GM12801 (cell line): ENCODE data around the gene PRSS23.

Source experiments
- TF ChIP-seq, protein P1 (sequence below): IDR thresholded peaks from one replicate; pipeline ENCODE4 v1.5.1; 2011; ENCODE audit warnings: control low read depth; ENCODE audit not compliant: insufficient read length; ENCODE audit errors: extremely low read depth

PRSS23 gene

DNA sequence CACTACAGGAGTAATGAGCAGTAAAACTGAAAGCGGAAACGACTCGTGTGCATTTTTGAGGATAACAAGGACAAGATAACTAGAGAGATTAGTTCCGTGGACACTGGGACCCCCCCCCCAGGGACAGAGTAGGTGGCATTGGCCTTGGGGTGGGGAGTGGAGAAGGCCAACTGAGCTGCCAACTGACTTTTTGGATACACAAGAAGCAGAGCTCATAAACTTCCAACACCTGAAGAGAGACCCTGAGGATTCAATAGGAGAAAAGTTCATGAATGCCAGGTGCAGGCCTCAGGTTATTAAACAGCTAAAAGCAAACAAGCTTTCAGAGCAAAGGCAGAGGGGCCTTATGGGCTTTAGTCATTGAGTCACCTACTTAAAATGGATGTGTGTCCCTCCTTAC lies 17.6 kb upstream of the PRSS23 start:
- TF ChIP-seq, protein P1, sequence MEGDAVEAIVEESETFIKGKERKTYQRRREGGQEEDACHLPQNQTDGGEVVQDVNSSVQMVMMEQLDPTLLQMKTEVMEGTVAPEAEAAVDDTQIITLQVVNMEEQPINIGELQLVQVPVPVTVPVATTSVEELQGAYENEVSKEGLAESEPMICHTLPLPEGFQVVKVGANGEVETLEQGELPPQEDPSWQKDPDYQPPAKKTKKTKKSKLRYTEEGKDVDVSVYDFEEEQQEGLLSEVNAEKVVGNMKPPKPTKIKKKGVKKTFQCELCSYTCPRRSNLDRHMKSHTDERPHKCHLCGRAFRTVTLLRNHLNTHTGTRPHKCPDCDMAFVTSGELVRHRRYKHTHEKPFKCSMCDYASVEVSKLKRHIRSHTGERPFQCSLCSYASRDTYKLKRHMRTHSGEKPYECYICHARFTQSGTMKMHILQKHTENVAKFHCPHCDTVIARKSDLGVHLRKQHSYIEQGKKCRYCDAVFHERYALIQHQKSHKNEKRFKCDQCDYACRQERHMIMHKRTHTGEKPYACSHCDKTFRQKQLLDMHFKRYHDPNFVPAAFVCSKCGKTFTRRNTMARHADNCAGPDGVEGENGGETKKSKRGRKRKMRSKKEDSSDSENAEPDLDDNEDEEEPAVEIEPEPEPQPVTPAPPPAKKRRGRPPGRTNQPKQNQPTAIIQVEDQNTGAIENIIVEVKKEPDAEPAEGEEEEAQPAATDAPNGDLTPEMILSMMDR: no peak

DNA sequence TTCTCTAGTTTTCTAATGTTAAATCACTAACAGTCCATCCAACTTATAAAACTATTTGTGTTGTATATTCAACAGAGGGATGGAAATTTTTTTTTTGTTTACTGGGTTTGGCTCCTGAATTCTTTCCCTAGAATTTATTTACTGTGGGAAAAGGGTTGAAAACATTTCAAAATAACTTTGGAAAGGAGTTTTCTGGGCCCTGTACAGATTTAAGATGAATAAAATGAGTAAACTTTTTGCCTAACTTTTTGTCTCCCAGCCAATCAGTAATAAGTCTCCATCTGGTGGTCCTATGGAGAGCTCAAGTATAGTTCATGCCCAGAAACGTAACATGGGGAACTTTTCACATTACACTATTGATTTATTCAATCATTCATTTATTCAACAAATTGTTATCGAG lies 16.7 kb upstream of the PRSS23 start:
- TF ChIP-seq, protein P1: no peak

DNA sequence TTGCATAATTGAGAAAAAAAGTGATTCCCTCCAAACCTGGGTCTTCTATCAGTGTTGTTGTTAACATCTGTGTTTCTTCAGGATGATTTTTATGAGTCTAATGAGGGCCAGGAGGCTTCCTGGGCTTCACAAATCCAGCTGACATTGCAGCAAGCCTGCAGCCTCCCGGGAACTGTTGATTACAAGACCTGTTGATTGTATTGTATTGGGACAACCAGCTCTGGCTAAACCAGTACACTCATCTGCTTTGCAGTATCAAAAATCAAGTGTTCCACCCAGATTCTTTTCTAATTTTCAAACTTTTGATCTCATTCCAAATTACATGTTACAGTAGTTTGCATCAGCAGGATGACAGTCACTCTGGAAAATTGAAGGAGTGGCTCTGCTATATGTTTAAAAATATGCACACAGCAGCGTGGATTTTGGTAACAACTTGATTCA lies 16.1 kb upstream of the PRSS23 start:
- TF ChIP-seq, protein P1: no peak

DNA sequence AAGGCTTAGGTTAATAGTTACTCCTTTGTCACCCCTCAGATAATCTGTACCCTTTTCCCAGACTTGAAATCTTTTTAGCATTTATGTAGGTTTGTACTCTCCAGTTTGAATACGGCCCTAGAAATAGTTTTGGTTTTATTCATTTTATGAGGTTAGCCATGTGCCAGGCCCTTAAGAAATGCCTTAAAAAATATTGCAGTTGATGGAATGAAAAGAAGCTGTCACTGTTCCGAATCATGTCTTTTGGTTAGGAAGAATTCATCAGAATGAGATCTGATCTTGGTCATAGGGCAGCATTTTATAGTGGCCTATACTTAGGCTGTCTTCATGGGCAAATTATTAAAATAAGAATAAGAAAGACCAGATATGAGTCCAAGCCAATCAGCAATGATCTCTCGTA lies 14.8 kb upstream of the PRSS23 start:
- TF ChIP-seq, protein P1: no peak

DNA sequence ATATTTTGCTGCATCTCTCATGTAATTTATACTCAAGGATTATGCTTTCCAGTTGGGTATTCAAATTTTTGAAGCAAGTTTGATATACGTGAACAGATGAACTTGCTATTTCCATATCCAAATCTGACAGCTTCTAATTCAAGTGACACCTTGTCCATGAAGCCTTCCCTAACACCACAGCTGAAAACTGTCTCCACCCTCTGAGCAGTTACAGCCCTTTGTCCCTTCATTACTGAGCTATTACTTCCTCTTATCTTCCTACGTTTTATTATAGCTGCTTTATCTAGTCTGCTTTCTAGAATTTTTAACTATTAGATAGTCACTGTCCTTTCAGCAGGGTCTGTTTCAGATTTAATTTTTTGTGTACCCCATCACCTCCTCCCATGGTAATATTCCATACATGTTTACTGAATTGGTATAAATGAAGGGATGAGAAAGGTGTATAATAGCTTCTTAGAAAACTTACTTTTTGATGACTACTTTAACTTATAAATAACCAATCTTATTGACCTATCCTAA lies 13.3 kb upstream of the PRSS23 start:
- TF ChIP-seq, protein P1: no peak

DNA sequence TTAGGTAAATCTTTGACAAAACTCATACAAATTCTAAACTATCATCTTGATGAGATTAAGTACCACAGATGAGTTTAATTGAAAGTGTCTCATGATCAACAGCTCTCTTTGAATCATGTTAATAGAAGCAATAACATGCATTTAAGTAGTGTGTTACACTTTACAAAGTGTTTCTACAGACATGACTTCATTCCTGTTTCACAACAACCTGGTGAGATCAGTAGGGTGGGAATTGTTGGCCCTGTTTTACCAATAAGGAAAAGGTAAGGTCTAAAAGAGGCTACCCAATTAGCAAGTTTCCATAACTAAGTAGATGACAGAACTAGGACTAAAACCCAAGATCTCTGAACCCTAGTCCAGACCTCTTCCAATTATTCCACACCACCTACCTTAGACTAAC lies 12.7 kb upstream of the PRSS23 start:
- TF ChIP-seq, protein P1: no peak

DNA sequence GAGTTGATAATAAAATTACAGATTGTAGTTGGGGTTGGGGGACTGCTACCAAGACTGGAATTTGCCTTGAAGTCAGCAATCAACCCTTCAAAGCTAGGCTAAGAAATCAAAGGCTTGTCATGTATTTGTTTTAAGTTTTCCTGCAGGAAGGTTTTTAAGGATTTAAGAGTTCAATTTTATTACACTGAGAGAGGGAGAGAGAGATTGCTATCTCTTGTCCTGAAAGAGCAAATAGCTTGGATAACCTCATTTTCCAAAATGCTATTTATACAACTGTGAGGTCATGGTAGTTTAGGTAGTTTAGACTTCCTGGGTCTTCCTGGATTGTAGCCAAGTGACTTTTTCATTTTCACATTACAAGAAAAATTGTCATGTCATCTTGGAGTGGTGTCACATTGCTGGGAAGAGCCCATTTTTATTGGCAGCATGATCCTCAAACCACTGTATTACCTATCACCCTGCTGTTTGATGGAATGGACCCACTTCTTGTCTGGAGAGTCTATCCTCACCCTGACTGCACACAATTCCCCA lies 10.1 kb upstream of the PRSS23 start:
- TF ChIP-seq, protein P1: no peak
